ENCODE data around the gene INPP5A. TPM values are rescaled to one million over a fixed set of nuclear protein-coding genes. Genes with fewer than 3 reads are reported as not detected.
"Not testable (repeated sequence)": the region's sequence is repeated elsewhere in the genome, so short reads cannot be mapped to it uniquely, and the experiment has no call there.

INPP5A gene
- total RNA-seq, 1 donor from 2014 or later, result 20.9 TPM

GRCh38 chr10:132702601-132703418 lies 165.2 kb downstream of the INPP5A start:
- no peak for DNase-seq (ENCODE audit: low read depth in 2 of 2)

GRCh38 chr10:132703419-132704007 lies 165.9 kb downstream of the INPP5A start:
- no peak for DNase-seq (ENCODE audit: low read depth in 2 of 2)

DNA sequence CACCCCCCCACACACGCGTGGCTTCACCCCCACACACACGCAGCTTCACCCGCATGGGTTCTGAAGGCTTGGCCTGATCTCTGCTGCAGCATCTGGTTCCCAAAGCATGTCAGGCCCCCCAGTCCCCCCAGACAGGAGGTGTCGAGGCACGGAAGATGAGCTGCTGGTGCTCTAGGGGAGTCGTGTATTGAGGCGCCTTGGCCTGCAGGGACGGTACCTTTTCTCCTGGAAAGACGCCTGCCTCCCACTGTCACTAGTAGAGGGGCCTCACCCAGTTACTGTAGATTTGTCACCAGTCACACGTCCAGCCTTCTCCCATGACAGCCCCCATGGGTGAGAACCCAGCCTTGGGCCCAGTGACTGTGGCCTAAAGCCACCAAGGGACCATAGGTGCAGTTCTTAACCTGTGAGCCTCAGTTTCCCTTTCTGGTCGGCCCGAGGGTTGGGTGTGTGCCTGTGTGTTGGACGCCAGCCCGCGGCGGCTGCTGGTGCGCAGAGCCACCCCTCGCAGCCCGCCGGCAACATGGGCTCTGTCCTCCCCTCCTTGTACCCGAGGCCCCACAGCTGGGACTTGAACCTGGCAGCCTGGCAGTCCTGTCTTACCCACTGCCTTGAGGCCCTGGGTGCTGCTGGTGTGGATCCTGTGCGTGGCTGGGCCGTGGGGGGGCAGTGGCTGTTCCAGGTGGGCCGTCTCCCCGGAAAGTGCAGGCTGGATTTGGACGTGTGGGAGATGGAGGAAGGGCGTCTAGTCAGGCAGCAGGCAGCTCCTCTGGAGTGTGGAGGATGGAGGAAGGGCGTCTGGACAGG lies 166.6 kb downstream of the INPP5A start:
- DNase-seq (ENCODE audit: low read depth in 2 of 2), result no peak

GRCh38 chr10:132704815-132705064 lies 167.2 kb downstream of the INPP5A start:
- DNase-seq (ENCODE audit: low read depth in 2 of 2), result not testable (repeated sequence)

- DNase-seq (ENCODE audit: low read depth in 2 of 2), result no peak
Measured at GRCh38 chr10:132705173-132705572, 167.6 kb downstream of the INPP5A start.

DNA sequence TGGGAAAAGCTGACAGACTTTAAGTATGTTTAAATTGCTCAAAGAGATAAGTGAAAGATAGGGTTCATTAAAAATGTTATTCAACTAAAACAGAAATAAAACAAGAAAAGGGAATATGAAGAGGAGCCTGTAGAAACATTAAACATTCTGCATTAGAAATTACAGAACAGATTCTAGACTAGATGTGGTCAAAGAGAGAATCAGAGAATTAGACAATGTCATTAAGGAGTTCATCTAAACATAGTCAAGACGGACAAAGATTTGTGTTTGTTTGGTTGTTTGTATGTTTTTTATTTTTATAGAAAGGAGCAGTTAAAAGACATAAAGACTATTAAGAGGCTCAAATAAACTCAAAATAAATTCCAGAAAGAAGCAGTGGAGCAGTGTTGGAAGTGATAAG lies 168.4 kb downstream of the INPP5A start:
- no peak for DNase-seq (ENCODE audit: low read depth in 2 of 2)

DNA sequence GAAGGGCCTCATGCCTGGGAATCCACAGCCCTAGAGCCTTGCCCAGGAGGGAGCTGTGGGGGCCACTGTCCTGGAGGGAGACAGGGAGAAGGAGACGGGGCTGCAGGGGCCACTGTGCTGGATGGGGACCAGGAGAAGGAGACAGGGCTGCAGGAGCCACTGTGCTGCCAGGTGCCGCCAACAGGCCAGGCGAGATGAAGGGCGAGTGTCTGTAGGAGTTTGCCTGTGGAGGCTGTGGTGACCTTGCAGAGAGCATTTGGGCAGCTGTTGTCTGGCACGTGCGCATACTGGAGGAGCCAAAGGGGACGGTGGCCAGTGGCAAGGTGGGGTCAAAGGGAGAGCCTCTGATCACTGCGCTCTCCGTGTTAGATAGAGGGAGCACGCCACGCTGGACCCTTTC lies 169.1 kb downstream of the INPP5A start:
- DNase-seq (ENCODE audit: low read depth in 2 of 2), result no peak

- DNase-seq (ENCODE audit: low read depth in 2 of 2), result no peak
Measured at GRCh38 chr10:132707121-132707775, 169.7 kb downstream of the INPP5A start.

DNA sequence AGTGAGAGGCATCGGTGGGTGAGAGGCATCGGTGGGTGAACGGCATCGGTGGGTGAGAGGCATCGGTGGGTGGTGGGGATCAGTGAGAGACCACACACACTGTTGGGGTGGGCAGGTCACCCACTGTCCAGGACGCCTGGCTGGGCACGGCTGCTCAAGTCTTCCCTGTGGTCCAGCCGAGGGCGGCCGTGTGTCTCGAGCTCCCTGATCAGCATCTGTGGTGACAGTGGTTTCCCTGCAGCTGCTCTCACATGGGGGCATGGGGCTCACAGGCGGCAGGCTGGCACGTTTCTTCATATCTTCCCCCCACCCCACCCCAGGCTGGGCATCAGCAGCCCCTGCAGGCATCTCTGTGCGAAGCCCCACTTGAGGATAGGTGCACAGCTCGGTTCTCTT lies 170.2 kb downstream of the INPP5A start:
- no peak for DNase-seq (ENCODE audit: low read depth in 2 of 2)

DNA sequence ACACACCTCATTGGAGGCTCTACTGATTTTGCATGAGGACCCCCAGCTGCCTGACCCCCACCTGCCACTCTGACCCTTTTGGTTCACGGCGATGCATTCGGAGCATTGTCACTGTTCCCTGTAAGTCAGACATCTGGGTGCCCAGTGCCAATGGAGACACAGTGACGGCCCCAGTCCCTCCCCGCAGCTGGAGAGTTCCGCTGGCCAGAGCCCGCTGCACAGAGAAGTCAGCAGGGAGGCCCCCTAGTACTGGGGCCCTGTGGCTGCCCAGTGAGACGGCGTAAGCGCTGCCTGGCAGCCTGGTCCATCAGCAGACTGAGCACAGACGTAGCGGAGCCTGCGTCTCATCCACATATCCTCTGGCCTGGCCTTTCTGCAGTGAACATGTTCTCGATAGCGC lies 170.9 kb downstream of the INPP5A start:
- DNase-seq (ENCODE audit: low read depth in 2 of 2), result no peak

- no peak for DNase-seq (ENCODE audit: low read depth in 2 of 2)
Measured at GRCh38 chr10:132708936-132709335, 171.3 kb downstream of the INPP5A start.

- DNase-seq (ENCODE audit: low read depth in 2 of 2), result no peak
Measured at GRCh38 chr10:132709471-132709951, 171.9 kb downstream of the INPP5A start.

DNA sequence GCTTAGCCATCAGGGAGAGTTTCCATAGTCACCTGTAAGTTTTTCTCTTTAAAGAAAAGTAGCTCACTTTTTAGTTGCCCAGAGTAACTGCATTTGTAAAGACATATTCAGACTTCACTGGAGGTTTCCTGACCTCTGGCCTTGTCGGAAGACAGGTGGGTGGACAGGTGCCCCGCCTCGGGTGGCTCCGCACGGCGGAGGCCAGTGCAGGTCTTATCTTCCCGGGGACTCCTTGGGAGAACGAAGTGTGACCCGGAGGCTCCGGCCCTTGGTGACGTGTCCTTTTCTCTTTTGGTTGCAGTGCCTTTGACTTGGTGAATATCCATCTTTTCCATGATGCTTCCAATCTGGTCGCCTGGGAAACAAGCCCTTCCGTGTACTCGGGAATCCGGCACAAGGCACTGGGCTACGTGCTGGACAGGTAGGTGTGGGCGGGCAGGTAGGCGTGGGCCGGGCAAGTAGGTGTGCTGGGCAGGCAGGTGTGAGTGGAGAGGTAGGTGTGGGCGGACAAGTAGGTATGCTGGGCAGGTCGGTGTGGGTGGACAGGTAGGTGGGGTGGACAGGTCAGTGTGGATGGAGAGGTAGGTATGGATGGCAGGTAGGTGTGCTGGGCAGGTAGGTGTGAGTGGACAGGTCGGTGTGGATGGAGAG lies 172.6 kb downstream of the INPP5A start:
- no peak for DNase-seq (ENCODE audit: low read depth in 2 of 2)

DNA sequence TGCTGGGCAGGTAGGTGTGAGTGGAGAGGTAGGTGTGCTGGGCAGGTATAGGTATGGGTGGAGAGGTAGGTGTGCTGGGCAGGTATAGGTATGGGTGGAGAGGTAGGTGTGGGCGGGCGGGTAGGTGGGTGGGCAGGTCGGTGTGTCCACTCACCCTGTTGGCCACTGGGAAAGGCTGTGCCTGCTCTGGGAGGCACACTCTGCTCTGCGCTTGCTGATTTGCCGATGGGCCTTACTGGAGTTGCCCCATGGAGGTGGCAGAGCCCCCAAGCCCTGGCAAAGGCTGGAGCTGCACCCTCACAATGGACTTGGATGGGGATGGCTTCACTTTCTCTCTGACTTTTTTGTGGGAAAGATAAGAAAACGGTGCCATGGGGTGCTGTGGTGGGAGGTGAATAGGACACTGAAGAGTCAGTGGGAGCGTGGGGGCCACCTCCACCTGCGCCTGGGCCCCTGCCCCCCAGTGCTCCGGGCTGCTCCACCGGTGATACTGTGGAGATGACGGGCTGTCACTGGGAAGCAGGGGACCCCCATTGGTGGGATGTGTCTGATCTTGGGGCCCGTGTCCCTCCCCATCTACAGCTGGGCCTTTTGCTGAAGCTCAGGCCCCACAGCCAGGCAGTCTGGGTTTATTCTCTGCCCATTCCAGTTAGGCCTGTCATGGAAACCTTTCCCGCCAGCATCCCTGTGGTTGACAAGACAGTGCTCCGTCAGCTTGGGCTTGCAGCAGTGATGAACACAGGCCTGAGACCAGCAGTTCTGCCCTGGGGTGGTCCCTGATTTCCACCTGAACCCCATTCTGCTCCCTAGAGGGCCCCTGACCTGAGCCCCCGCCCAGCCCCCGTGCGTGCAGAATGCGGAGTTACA lies 173.4 kb downstream of the INPP5A start:
- no peak for DNase-seq (ENCODE audit: low read depth in 2 of 2)

GRCh38 chr10:132711613-132712121 lies 174.1 kb downstream of the INPP5A start:
- DNase-seq (ENCODE audit: low read depth in 2 of 2), result no peak

- no peak for DNase-seq (ENCODE audit: low read depth in 2 of 2)
Measured at GRCh38 chr10:132712291-132712690, 174.7 kb downstream of the INPP5A start.

DNA sequence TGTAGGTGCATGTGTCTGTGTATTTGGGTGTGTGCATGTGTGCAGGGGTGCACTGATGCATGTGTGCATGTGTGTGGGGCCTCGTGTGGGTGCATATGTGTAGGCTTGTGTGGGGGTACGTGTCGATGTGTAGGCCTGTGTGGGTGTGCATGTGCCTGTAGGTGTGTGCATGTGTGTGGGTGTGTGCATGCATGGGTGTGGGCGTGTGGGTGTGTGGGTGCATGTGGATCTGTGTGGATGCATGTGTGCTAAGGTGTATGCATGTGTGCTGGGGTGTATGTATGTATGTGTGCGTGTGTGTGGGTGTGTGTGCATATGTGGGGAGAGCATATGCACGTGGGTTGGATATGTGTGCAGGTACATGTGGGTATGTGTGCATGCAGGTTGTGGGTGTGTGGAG lies 175.2 kb downstream of the INPP5A start:
- no peak for DNase-seq (ENCODE audit: low read depth in 2 of 2)

GRCh38 chr10:132713421-132714095 lies 176.0 kb downstream of the INPP5A start:
- no peak for DNase-seq (ENCODE audit: low read depth in 2 of 2)

- peak in 1 of 2 donors; percentile 32 for DNase-seq (ENCODE audit: low read depth in 2 of 2)
Measured at GRCh38 chr10:132714096-132714985, 176.8 kb downstream of the INPP5A start.
